Sigmoid colon (tissue), 4 donors: ENCODE measurements around the gene NNT.

Experiments used
- CTCF ChIP-seq, 4 experiments: fragments of 450-650 bp in 3 of 4; fragments of 200-600 bp in 1 of 4; IDR thresholded peaks; one replicate each; pipeline ENCODE4 v1.5.1; 2016 to 2019; ENCODE audit warnings: antibody characterized with exemption in 4 of 4, mild to moderate bottlenecking in 3 of 4, moderate library complexity in 2 of 4
- POLR2A ChIP-seq, 2 donors: fragments of 450-650 bp; IDR thresholded peaks; one replicate each; pipeline ENCODE4 v1.6.1; 2016; ENCODE audit warnings: antibody characterized with exemption in 2 of 2, mild to moderate bottlenecking in 2 of 2, moderate library complexity in 2 of 2
- POLR2AphosphoS5 ChIP-seq, 4 donors: sonication (generic); formaldehyde crosslinking; IDR thresholded peaks; one replicate each; pipeline ENCODE4 v1.6.1; 2017; ENCODE audit warnings: antibody characterized with exemption in 4 of 4

- no peak for TF ChIP-seq CTCF (IDR thresholded peaks at IDR 0.05)
- no peak for TF ChIP-seq POLR2AphosphoS5 (IDR thresholded peaks at IDR 0.05)
- TF ChIP-seq POLR2A (IDR thresholded peaks at IDR 0.05): no peak
These were observed 38.6 kb upstream of the NNT start for GRCh38 chr5:43564289-43564850.
